Activated B cell treated with CpG ODN at 0.5 μM for 24 hours (primary cell): ENCODE measurements around the gene EDNRA. TPM values are rescaled to one million over a fixed set of nuclear protein-coding genes. Genes with fewer than 3 reads are reported as not detected.

ENCODE experiments used
- ATAC-seq: fragments of 200-7000 bp; cut with Tn5 transposase; one replicate; pipeline ENCODE4 v1.10.0; 2021; ENCODE audit warnings: low read depth, mild to moderate bottlenecking, moderate library complexity
- CTCF ChIA-PET: fragments of 350-600 bp; sonication (Branson Sonifier 250); formaldehyde crosslinking; loops from one replicate; lab custom pipeline; 2021; ENCODE audit warnings: antibody characterized with exemption; lab: Charles Lee
- POLR2A ChIA-PET: fragments of 350-600 bp; sonication (Branson Sonifier 250); formaldehyde crosslinking; loops from one replicate; lab custom pipeline; 2021; ENCODE audit warnings: antibody characterized with exemption; lab: Charles Lee
- DNase-seq: peaks from one replicate; pipeline ENCODE4 v3.0.0; 2022
- H3K27ac Mint-ChIP-seq: one replicate; pipeline ENCODE4 v1.8.0; 2020; ENCODE audit warnings: mixed read lengths
- H3K27me3 Mint-ChIP-seq: one replicate; pipeline ENCODE4 v1.8.0; 2021; ENCODE audit warnings: mixed read lengths
- H3K36me3 Mint-ChIP-seq: one replicate; pipeline ENCODE4 v1.8.0; 2021; ENCODE audit warnings: low read depth, mixed read lengths
- H3K4me1 Mint-ChIP-seq: one replicate; pipeline ENCODE4 v1.8.0; 2021; ENCODE audit warnings: mixed read lengths
- H3K4me3 Mint-ChIP-seq: one replicate; pipeline ENCODE4 v1.8.0; 2020; ENCODE audit warnings: mild to moderate bottlenecking, mixed read lengths
- H3K9me3 Mint-ChIP-seq: one replicate; pipeline ENCODE4 v1.8.0; 2020; ENCODE audit warnings: mixed read lengths
- intact Hi-C: fragments of 100-400 bp; cut with micrococcal nuclease; formaldehyde crosslinking; loops from one replicate; pipeline ENCODE4 v1.15.1; 2024
- total RNA-seq: library from RNA; stranded (reverse); gene quantifications from 2 replicates; pipeline ENCODE4 v1.2.3, GENCODE V29; 2022
- TF ChIP-seq, protein P1 (sequence below): fragments of 200-600 bp; IDR thresholded peaks from one replicate; pipeline ENCODE4 v1.8.0; 2022; ENCODE audit warnings: antibody characterized with exemption, mild to moderate bottlenecking

EDNRA gene
- total RNA-seq, 1 donor from 2014 or later = not detected

DNA sequence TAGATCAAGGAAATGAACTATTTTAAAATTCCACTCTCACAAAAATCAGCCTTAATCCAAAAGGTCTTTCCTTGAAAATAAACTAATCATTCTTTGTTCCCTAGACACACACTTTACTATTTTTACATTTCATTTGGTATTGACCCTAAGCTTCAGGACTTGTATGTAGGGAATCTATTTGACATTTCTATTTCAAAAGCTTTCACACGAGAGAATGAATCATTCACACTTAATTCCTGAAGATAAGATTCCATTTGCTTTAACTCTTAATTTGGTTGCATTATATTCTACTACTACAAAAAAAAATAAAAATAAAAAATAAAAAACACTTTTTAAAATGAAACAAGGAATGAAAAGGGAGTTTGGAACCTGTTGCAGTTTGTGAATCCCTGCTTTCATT, 43.7 kb downstream of the EDNRA start:
- no peaks in the 10 kb centered on the region for H3K4me1 Mint-ChIP-seq
- H3K27ac Mint-ChIP-seq = no peak overlapping the region

DNA sequence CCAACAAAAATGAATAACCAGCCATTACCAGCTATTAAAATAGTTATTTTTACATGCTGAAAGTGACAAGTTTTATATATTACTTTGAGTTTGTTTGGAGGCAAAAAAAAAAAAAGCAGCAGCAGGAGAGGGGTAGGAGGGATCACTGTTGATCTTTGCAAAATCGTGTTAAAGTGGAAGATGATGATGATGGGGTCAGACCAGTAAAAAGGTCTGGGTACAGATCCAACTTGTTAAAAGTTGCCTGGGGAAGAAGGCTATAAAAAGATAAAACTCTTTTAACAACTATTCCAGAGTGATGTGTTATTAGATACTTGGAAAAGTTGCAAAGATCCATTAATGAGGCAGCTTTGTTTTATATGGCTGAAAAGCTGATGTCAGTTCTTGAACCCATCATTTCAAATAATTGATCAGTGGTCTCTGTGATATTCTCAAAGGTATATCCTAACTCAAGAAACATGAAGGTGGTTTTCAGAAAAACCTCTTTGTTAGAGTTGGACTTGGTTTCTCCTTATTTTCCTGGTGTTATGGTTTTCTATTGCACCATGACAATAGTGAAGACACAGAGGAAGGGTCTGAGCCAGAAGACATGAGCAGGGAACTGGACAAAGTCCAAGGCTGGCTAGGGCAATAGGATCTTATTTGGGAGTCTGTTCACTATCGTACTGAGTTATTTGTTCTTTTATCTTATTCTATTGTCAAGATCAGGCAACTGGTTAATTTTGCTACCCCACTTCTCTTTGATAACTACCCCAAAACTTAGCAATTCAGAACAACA, 44.8 kb downstream of the EDNRA start:
- intact Hi-C loops = no loop called here
- TF ChIP-seq, protein P1, sequence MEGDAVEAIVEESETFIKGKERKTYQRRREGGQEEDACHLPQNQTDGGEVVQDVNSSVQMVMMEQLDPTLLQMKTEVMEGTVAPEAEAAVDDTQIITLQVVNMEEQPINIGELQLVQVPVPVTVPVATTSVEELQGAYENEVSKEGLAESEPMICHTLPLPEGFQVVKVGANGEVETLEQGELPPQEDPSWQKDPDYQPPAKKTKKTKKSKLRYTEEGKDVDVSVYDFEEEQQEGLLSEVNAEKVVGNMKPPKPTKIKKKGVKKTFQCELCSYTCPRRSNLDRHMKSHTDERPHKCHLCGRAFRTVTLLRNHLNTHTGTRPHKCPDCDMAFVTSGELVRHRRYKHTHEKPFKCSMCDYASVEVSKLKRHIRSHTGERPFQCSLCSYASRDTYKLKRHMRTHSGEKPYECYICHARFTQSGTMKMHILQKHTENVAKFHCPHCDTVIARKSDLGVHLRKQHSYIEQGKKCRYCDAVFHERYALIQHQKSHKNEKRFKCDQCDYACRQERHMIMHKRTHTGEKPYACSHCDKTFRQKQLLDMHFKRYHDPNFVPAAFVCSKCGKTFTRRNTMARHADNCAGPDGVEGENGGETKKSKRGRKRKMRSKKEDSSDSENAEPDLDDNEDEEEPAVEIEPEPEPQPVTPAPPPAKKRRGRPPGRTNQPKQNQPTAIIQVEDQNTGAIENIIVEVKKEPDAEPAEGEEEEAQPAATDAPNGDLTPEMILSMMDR = no peak
- no peak for DNase-seq
- ChIA-PET CTCF (interaction anchor here (0.7 to 1.2 kb wide), 3 partner anchors 9 to 341 kb away, joined by 3 read pairs; no protein-coding TSS in a partner anchor), POLR2A (no interaction called here)
- ATAC-seq = no peak
- Mint-ChIP-seq H3K27me3 (peaks cover 1% of the 10 kb centered on the region), H3K27ac (no peak overlapping the region), H3K9me3 (no peaks in the 10 kb centered on the region), H3K36me3 (no peaks in the 10 kb centered on the region), H3K4me1 (no peaks in the 10 kb centered on the region), H3K4me3 (no peak overlapping the region)

More for the DNA sequence above, 43.7 kb downstream of the EDNRA start:
- no peaks in the 10 kb centered on the region for H3K36me3 Mint-ChIP-seq
- ATAC-seq (no peak), DNase-seq (no peak)
- H3K9me3 Mint-ChIP-seq = no peaks in the 10 kb centered on the region
- CTCF ChIA-PET = interaction anchor here (1.2 kb wide), 2 partner anchors 9 to 342 kb away, joined by 3 read pairs; no protein-coding TSS in a partner anchor
- H3K4me3 Mint-ChIP-seq = no peak overlapping the region
- peaks cover 3% of the 10 kb centered on the region for H3K27me3 Mint-ChIP-seq
- POLR2A ChIA-PET = no interaction called here
- TF ChIP-seq, protein P1 = no peak
- intact Hi-C loops = no loop called here

DNA sequence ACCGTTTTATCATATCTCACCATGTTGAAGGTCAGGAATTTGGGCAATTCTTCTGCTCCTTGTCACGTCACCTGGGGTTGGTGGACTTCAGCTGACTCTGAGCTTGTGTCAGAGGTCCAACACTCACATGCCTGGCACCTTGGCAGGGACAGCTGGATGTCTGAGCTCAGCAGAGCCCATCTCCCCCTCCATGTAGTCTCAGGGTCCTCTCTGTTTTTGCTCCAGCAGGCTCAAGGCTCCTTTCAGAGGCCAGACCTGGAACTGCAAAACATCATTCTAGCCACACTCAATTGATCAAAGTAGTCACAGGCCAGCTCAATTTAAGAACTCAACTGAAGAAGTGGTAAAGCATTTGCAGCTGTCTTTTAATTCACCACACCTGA, 45.4 kb downstream of the EDNRA start:
- DNase-seq = no peak
- Mint-ChIP-seq H3K27ac (no peak overlapping the region), H3K4me3 (no peak overlapping the region), H3K36me3 (no peaks in the 10 kb centered on the region), H3K4me1 (no peaks in the 10 kb centered on the region), H3K27me3 (peaks cover 1% of the 10 kb centered on the region), H3K9me3 (no peaks in the 10 kb centered on the region)
- intact Hi-C loops = no loop called here
- CTCF ChIA-PET = interaction anchor here (0.7 kb wide), 1 partner anchor 10 kb away, joined by 3 read pairs; no protein-coding TSS in a partner anchor
- ATAC-seq = no peak
- TF ChIP-seq, protein P1 = no peak
- POLR2A ChIA-PET = no interaction called here

DNA sequence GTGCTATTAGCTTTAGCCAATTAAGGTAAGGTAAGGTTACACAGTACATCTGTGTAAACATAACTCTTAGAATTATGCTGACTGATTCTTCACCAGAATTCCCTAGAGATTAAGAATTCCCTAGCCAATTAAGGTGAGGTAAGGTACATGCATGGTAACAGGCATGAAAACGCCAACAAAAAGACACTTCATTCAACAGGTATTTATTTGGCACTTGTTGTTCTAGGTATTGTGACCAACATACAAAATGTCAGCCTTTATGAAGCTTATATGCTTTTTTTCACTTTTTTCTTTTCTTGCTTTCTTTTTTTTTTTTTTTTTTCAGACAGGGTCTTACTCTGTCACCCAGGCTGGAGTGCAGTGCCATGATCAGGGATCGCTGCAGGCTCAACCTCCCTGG, 47.2 kb downstream of the EDNRA start:
- ATAC-seq (no peak), DNase-seq (no peak)
- peaks cover 1% of the 10 kb centered on the region for H3K27me3 Mint-ChIP-seq
- TF ChIP-seq, protein P1 = no peak
- H3K36me3 Mint-ChIP-seq = no peaks in the 10 kb centered on the region
- ChIA-PET CTCF (no interaction called here), POLR2A (no interaction called here)
- H3K4me1 Mint-ChIP-seq = no peaks in the 10 kb centered on the region
- no peak overlapping the region for H3K4me3 Mint-ChIP-seq
- no peak overlapping the region for H3K27ac Mint-ChIP-seq
- H3K9me3 Mint-ChIP-seq = no peaks in the 10 kb centered on the region
- intact Hi-C loops = no loop called here

DNA sequence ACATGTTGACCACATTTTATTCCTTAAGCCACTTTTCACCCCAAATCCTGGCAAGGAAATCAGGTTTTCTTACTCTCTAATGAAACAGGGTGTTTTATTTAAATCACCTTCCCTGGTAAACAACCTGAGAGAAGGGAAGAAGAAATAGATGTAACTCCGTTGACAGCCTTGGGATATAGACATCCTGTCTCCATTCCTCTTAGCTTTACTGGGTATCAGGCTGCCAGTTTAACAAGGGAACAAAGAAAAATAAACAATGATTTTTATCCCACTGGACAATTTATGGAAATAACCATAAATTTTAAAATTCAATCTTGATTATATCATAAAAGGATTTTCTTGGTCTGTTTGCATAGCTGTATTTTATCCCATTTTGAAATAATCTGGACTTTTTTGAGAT, 49.2 kb downstream of the EDNRA start:
- intact Hi-C loops = no loop called here
- no peaks in the 10 kb centered on the region for H3K36me3 Mint-ChIP-seq
- H3K9me3 Mint-ChIP-seq = no peaks in the 10 kb centered on the region
- no peak for DNase-seq
- TF ChIP-seq, protein P1 = no peak
- H3K27ac Mint-ChIP-seq = no peak overlapping the region
- CTCF ChIA-PET = no interaction called here
- ATAC-seq = no peak
- no peaks in the 10 kb centered on the region for H3K4me1 Mint-ChIP-seq
- H3K4me3 Mint-ChIP-seq = no peak overlapping the region
- POLR2A ChIA-PET = no interaction called here
- H3K27me3 Mint-ChIP-seq = peaks cover 1% of the 10 kb centered on the region
